Neural cell (in vitro differentiated cells): ENCODE data around the gene GZMA. TPM values are rescaled to one million over a fixed set of nuclear protein-coding genes. Genes with fewer than 3 reads are reported as not detected.
"Not testable (repeated sequence)": the region's sequence is repeated elsewhere in the genome, so short reads cannot be mapped to it uniquely, and the experiment has no call there.

ENCODE experiments used
- H2AFZ ChIP-seq: fragments of 200-600, 300-800 bp; sonication (generic), shearing (Covaris generic); 2 replicates; pipeline ENCODE4 v1.6.0; 2014; ENCODE audit warnings: low read depth, mild to moderate bottlenecking, antibody characterized with exemption, low read length, moderate library complexity
- H3F3A ChIP-seq: fragments of 200-600 bp; shearing (Covaris generic); 2 replicates; pipeline ENCODE4 v1.6.1; 2016; ENCODE audit warnings: mild to moderate bottlenecking, moderate library complexity, mixed read lengths, antibody characterized with exemption, low read length; ENCODE audit not compliant: insufficient read depth, poor library complexity, severe bottlenecking
- H3K27ac ChIP-seq: fragments of 200-600, 300-800 bp; sonication (generic), shearing (Covaris generic); 2 replicates; pipeline ENCODE4 v1.5.1; 2014; ENCODE audit warnings: mild to moderate bottlenecking, low read length, moderate library complexity
- H3K27me3 ChIP-seq: fragments of 300-800, 200-600 bp; sonication (generic), shearing (Covaris generic); 2 replicates; pipeline ENCODE4 v1.6.0; 2014; ENCODE audit warnings: mild to moderate bottlenecking, low read depth, low read length, moderate library complexity; ENCODE audit not compliant: insufficient read depth
- H3K36me3 ChIP-seq: fragments of 300-800, 200-600 bp; sonication (generic), shearing (Covaris generic); 2 replicates; pipeline ENCODE4 v1.5.1; 2014; ENCODE audit warnings: mild to moderate bottlenecking, antibody characterized with exemption, low read length, moderate library complexity; ENCODE audit not compliant: insufficient read depth
- H3K4me2 ChIP-seq: fragments of 300-800, 200-600 bp; sonication (generic), shearing (Covaris generic); 2 replicates; pipeline ENCODE4 v1.6.0; 2014; ENCODE audit warnings: mild to moderate bottlenecking, low read length
- H3K4me3 ChIP-seq: fragments of 300-800, 200-600 bp; sonication (generic), shearing (Covaris generic); 2 replicates; pipeline ENCODE4 v1.5.1; 2014; ENCODE audit warnings: mild to moderate bottlenecking, low read length, moderate library complexity
- H3K79me2 ChIP-seq: fragments of 200-600 bp; shearing (Covaris generic); replicated peaks from 2 replicates; pipeline ENCODE4 v1.6.0; 2014; ENCODE audit warnings: mild to moderate bottlenecking, low read length, moderate library complexity; ENCODE audit not compliant: insufficient read depth
- H3K9ac ChIP-seq: fragments of 300-800, 200-600 bp; sonication (generic), shearing (Covaris generic); 2 replicates; pipeline ENCODE4 v1.6.1; 2016; ENCODE audit warnings: mild to moderate bottlenecking, low read length, mixed read lengths
- H3K9me2 ChIP-seq: fragments of 200-600 bp; shearing (Covaris generic); 2 replicates; pipeline ENCODE4 v1.6.1; 2016; ENCODE audit warnings: mild to moderate bottlenecking, low read length, mixed read lengths; ENCODE audit not compliant: insufficient read depth
- H3K9me3 ChIP-seq: fragments of 200-600, 300-800 bp; sonication (generic), shearing (Covaris generic); 2 replicates; pipeline ENCODE4 v1.6.1; 2016; ENCODE audit warnings: mild to moderate bottlenecking, mixed run types, low read length, moderate library complexity, mixed read lengths
- H4K20me1 ChIP-seq: fragments of 200-600 bp; shearing (Covaris generic); 2 replicates; pipeline ENCODE4 v1.6.1; 2016; ENCODE audit warnings: mild to moderate bottlenecking, mixed run types; ENCODE audit not compliant: insufficient read depth
- EP300 ChIP-seq: fragments of 450-650 bp; conservative IDR thresholded peaks from 2 replicates; pipeline ENCODE4 v1.6.1; 2014; ENCODE audit warnings: antibody characterized with exemption, mild to moderate bottlenecking, moderate library complexity; ENCODE audit not compliant: poor library complexity, severe bottlenecking
- EZH2 ChIP-seq: fragments of 200-600, 300-800 bp; shearing (Covaris generic), sonication (generic); IDR thresholded peaks from 2 replicates; pipeline ENCODE4 v1.6.1; 2014; ENCODE audit warnings: antibody characterized with exemption, low read length, borderline replicate concordance, mild to moderate bottlenecking; ENCODE audit not compliant: insufficient read depth, poor library complexity, severe bottlenecking
- MXI1 ChIP-seq: fragments of 450-650 bp; conservative IDR thresholded peaks from 2 replicates; pipeline ENCODE4 v1.6.1; 2014; ENCODE audit warnings: antibody characterized with exemption, mild to moderate bottlenecking; ENCODE audit not compliant: poor library complexity, severe bottlenecking
- POLR2AphosphoS5 ChIP-seq: IDR thresholded peaks from 2 replicates; pipeline ENCODE4 v1.6.1; 2012
- RAD21 ChIP-seq: fragments of 450-650 bp; conservative IDR thresholded peaks from 2 replicates; pipeline ENCODE4 v1.6.1; 2014; ENCODE audit warnings: antibody characterized with exemption, mild to moderate bottlenecking, moderate library complexity
- TAF1 ChIP-seq: IDR thresholded peaks from 2 replicates; pipeline ENCODE4 v1.6.1; 2012; ENCODE audit warnings: low read depth
- polyA plus RNA-seq: library from polyadenylated mRNA; depleted of rRNA; stranded (reverse); fragments of >200 nt; gene quantifications from 2 replicates; pipeline ENCODE4 v1.2.3, GENCODE V29; 2014
- TF ChIP-seq, protein P1 (sequence below): IDR thresholded peaks from 2 replicates; pipeline ENCODE4 v1.6.1; 2012; ENCODE audit warnings: borderline replicate concordance
- TF ChIP-seq, protein P2 (sequence below): fragments of 450-650 bp; IDR thresholded peaks from 2 replicates; pipeline ENCODE4 v1.5.1; 2014; ENCODE audit warnings: antibody characterized with exemption, mild to moderate bottlenecking, moderate library complexity; ENCODE audit not compliant: poor library complexity, severe bottlenecking

The GZMA gene
- polyA plus RNA-seq, 1 donor from 2014 or later: not detected

DNA sequence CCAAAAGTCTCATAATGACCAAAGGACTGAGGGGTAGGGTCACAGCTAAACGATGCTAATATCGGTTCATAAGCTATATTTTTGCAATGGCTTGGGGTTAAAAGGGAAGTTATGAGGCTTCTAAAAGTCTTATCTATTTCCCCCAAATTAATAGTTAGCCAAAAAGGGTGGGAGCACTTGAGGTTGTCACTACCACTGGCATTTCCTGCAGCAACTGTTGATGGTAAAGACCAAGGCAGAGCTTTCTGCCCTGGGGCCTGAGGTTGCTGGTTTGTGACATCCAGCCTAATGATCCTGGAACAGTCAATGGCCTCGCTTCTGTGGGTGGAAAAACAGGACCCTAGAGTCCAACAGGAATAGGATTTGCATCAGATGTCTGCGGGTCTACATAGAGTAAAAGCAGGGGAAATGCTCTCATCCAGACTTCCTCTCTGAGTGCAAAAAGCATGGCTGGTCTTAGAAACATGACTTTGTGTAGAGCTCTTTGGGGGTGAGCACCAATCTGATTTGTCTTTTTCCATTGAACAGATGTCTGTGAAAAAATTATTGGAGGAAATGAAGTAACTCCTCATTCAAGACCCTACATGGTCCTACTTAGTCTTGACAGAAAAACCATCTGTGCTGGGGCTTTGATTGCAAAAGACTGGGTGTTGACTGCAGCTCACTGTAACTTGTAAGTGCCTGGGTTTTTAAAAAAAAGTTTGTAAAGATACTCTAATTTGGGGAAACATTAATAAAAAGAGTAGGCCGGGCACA is 2.7 kb downstream of the GZMA start:
- TF ChIP-seq POLR2AphosphoS5 (no peak), EZH2 (no peak), EP300 (no peak), MXI1 (no peak), RAD21 (no peak), TAF1 (no peak)
- TF ChIP-seq, protein P1, sequence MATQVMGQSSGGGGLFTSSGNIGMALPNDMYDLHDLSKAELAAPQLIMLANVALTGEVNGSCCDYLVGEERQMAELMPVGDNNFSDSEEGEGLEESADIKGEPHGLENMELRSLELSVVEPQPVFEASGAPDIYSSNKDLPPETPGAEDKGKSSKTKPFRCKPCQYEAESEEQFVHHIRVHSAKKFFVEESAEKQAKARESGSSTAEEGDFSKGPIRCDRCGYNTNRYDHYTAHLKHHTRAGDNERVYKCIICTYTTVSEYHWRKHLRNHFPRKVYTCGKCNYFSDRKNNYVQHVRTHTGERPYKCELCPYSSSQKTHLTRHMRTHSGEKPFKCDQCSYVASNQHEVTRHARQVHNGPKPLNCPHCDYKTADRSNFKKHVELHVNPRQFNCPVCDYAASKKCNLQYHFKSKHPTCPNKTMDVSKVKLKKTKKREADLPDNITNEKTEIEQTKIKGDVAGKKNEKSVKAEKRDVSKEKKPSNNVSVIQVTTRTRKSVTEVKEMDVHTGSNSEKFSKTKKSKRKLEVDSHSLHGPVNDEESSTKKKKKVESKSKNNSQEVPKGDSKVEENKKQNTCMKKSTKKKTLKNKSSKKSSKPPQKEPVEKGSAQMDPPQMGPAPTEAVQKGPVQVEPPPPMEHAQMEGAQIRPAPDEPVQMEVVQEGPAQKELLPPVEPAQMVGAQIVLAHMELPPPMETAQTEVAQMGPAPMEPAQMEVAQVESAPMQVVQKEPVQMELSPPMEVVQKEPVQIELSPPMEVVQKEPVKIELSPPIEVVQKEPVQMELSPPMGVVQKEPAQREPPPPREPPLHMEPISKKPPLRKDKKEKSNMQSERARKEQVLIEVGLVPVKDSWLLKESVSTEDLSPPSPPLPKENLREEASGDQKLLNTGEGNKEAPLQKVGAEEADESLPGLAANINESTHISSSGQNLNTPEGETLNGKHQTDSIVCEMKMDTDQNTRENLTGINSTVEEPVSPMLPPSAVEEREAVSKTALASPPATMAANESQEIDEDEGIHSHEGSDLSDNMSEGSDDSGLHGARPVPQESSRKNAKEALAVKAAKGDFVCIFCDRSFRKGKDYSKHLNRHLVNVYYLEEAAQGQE: no peak
- TF ChIP-seq, protein P2, sequence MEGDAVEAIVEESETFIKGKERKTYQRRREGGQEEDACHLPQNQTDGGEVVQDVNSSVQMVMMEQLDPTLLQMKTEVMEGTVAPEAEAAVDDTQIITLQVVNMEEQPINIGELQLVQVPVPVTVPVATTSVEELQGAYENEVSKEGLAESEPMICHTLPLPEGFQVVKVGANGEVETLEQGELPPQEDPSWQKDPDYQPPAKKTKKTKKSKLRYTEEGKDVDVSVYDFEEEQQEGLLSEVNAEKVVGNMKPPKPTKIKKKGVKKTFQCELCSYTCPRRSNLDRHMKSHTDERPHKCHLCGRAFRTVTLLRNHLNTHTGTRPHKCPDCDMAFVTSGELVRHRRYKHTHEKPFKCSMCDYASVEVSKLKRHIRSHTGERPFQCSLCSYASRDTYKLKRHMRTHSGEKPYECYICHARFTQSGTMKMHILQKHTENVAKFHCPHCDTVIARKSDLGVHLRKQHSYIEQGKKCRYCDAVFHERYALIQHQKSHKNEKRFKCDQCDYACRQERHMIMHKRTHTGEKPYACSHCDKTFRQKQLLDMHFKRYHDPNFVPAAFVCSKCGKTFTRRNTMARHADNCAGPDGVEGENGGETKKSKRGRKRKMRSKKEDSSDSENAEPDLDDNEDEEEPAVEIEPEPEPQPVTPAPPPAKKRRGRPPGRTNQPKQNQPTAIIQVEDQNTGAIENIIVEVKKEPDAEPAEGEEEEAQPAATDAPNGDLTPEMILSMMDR: no peak
- H3K9me3 ChIP-seq: no peaks in the 10 kb centered on the region
- no peaks in the 10 kb centered on the region for H3K36me3 ChIP-seq
- no peak overlapping the region for H3K9ac ChIP-seq
- H3K79me2 ChIP-seq: no peaks in the 10 kb centered on the region
- no peak overlapping the region for H3K4me3 ChIP-seq
- no peak overlapping the region for H3K27ac ChIP-seq
- H2AFZ ChIP-seq: no peak overlapping the region
- H3K9me2 ChIP-seq: no peaks in the 10 kb centered on the region
- H3K4me2 ChIP-seq: no peak overlapping the region
- no peaks in the 10 kb centered on the region for H4K20me1 ChIP-seq
- no peaks in the 10 kb centered on the region for H3K27me3 ChIP-seq
- no peaks in the 10 kb centered on the region for H3F3A ChIP-seq

DNA sequence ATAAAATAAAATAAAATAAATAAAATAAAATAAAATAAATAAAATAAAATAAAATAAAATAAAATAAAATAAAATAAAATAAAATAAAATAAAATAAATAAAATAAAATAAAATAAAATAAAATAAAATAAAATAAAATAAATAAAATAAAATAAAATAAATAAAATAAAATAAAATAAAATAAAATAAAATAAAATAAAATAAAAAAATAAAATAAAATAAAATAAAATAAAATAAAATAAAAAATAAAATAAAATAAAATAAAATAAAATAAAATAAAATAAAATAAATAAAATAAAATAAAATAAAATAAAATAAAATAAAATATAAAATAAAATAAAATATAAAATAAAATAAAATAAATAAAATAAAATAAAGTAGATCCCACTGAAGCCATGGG is 3.5 kb downstream of the GZMA start:
- not testable (repeated sequence) for H2AFZ ChIP-seq, H4K20me1 ChIP-seq, H3F3A ChIP-seq, H3K79me2 ChIP-seq, H3K9ac ChIP-seq, H3K36me3 ChIP-seq, H3K4me3 ChIP-seq, H3K27me3 ChIP-seq, H3K9me3 ChIP-seq, H3K9me2 ChIP-seq, H3K27ac ChIP-seq, H3K4me2 ChIP-seq

DNA sequence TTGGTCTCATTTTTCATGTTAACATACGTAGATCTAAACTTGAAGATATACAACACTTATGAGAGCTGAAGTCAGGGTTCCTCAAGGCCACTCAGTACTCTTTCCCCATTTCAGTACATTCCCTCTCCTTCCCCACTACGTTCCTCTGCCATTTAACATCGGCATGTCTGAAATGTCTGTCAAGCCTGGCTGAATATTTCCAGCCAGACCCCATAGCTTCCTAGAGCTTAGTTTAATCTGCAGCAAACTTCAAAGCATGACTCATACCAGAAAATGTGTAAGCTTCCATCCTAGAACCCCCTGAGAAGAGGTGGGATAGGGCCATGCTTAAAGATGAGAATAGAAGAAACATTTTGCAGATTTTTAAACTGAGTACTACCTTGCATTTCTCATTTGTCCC is 6.2 kb downstream of the GZMA start:
- Histone ChIP-seq H3K36me3 (no peaks in the 10 kb centered on the region), H3K4me3 (no peak overlapping the region), H3K27me3 (no peaks in the 10 kb centered on the region), H3K27ac (no peak overlapping the region), H3K9ac (no peak overlapping the region), H4K20me1 (no peaks in the 10 kb centered on the region), H3K79me2 (no peaks in the 10 kb centered on the region), H3K4me2 (no peak overlapping the region), H2AFZ (no peak overlapping the region), H3K9me3 (no peaks in the 10 kb centered on the region), H3F3A (peaks cover 5% of the 10 kb centered on the region), H3K9me2 (no peaks in the 10 kb centered on the region)
- TF ChIP-seq RAD21 (no peak), MXI1 (no peak), EZH2 (no peak), EP300 (no peak)
- TF ChIP-seq, protein P2: no peak
